Central memory CD8-positive, alpha-beta T cell (primary cell): ENCODE data around the gene PUS1.
A peak's percentile ranks its signal among the peaks of the same experiment; 100 is the strongest.

Experiments
- ATAC-seq: fragments of 150-1000 bp; cut with Tn5 transposase; replicated peaks from 2 replicates; pipeline ENCODE4 v1.10.0; 2022; ENCODE audit warnings: mild to moderate bottlenecking, moderate FRiP score, moderate number of reproducible peaks; ENCODE audit not compliant: poor library complexity, severe bottlenecking; ENCODE audit errors: extremely low read depth
- DNase-seq, 2 donors: peaks; one replicate each; pipeline ENCODE4 v3.0.0; 2021; ENCODE audit warnings: low spot score in 2 of 2
- H3K27ac Mint-ChIP-seq: one replicate; pipeline ENCODE4 v1.8.0; 2022; ENCODE audit warnings: low read depth, mild to moderate bottlenecking, moderate library complexity, mixed read lengths
- H3K27me3 Mint-ChIP-seq: one replicate; pipeline ENCODE4 v1.8.0; 2022; ENCODE audit warnings: mixed read lengths
- H3K36me3 Mint-ChIP-seq: one replicate; pipeline ENCODE4 v1.8.0; 2022; ENCODE audit warnings: mild to moderate bottlenecking, moderate library complexity, mixed read lengths; ENCODE audit not compliant: insufficient read depth
- H3K4me1 Mint-ChIP-seq: one replicate; pipeline ENCODE4 v1.8.0; 2022; ENCODE audit warnings: mixed read lengths
- H3K4me3 Mint-ChIP-seq: one replicate; pipeline ENCODE4 v1.8.0; 2022; ENCODE audit warnings: mild to moderate bottlenecking, moderate library complexity, mixed read lengths
- H3K9me3 Mint-ChIP-seq: one replicate; pipeline ENCODE4 v1.8.0; 2022; ENCODE audit warnings: mixed read lengths

PUS1 gene

DNA sequence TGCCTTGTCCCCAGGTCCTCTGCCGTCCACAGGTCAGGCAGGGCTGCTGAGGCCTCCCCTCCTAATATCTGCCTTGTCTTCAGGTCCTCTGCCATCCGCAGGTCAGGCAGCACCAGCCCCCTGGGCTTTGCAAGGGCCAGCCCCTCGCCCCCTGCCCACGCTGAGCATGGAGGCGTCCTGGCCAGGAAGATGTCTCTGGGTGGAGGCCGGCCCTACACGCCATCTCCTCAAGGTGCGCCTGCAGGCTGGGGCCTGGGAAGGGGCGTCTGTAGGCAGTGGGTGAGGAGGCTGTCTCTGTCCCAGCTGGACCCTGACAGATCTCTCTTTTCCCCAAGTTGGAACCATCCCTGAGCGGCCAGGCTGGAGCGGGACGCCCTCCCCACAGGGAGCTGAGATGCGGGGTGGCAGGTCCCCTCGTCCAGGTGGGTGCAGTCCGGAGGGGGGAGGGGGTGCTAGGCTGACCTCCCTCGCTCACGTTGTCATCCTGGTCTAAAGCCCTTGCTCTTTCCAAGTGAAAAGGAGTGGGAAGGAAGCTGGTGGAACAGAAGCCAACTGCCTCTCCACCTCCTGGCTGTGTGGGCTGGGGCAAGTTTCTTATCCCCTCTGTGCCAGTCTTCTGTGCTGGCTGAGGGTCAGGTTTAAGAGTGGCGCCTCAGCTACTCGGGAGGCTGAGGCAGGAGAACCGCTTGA, 13.9 kb upstream of the PUS1 start:
- ATAC-seq (no peak), DNase-seq (no peak)
- Mint-ChIP-seq H3K4me3 (no peak overlapping the region), H3K4me1 (no peaks in the 10 kb centered on the region), H3K27me3 (no peaks in the 10 kb centered on the region), H3K36me3 (peaks cover 9% of the 10 kb centered on the region), H3K9me3 (no peaks in the 10 kb centered on the region), H3K27ac (no peak overlapping the region)

DNA sequence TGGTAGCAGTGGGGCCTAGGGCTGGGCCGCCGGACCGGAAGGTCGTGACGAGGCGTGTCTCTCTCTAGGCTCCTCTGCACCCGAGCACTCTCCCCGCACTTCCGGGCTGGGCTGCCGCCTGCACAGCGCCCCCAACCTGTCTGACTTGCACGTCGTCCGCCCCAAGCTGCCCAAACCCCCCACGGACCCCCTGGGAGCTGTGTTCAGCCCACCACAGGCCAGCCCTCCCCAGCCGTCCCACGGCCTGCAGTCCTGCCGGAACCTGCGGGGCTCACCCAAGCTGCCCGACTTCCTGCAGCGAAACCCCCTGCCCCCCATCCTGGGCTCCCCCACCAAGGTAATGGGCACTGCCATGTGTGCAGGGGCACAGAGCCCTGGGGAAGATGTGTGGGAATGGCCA, 13.3 kb upstream of the PUS1 start:
- H3K9me3 Mint-ChIP-seq = no peaks in the 10 kb centered on the region
- peaks cover 9% of the 10 kb centered on the region for H3K36me3 Mint-ChIP-seq
- no peaks in the 10 kb centered on the region for H3K27me3 Mint-ChIP-seq

DNA sequence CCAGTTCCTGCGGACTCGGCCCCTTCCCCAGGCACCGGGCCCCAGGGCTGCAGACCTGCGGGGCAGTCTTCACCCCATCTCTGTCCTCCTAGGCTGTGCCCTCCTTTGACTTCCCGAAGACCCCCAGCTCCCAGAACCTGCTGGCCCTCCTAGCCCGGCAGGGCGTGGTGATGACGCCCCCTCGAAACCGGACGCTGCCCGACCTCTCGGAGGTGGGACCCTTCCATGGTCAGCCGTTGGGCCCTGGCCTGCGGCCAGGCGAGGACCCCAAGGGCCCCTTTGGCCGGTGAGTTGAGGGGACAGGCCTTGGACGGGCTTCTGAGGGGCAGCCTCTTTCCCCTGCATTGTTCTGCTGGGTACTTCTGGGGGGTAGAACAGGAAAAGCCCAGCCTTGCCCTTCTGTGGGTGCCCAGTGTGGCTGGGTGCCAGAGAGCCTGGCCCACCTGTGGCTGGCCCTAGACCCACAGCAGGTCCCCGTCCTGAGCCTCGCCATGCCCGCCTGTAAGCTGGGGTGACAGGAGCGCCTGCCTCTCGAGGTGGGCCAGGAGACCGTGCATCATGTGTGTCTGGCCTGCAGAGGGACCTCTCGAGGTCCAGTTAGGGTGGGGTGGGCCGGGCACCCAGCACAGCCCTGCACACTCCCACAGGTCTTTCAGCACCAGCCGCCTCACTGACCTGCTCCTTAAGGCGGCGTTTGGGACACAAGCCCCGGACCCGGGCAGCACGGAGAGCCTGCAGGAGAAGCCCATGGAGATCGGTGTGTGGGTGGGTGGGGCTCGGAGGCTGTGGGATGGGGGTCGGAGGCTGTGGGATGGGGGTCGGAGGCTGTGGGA, 12.6 kb upstream of the PUS1 start:
- no peaks in the 10 kb centered on the region for H3K27me3 Mint-ChIP-seq
- H3K4me3 Mint-ChIP-seq = no peak overlapping the region
- no peak for ATAC-seq
- no peak for DNase-seq
- peaks cover 9% of the 10 kb centered on the region for H3K36me3 Mint-ChIP-seq
- H3K9me3 Mint-ChIP-seq = no peaks in the 10 kb centered on the region
- H3K4me1 Mint-ChIP-seq = no peaks in the 10 kb centered on the region
- H3K27ac Mint-ChIP-seq = no peak overlapping the region

More for the DNA sequence above, 13.3 kb upstream of the PUS1 start:
- H3K4me3 Mint-ChIP-seq = no peak overlapping the region
- DNase-seq (no peak), ATAC-seq (no peak)
- H3K27ac Mint-ChIP-seq = no peak overlapping the region
- H3K4me1 Mint-ChIP-seq = no peaks in the 10 kb centered on the region

DNA sequence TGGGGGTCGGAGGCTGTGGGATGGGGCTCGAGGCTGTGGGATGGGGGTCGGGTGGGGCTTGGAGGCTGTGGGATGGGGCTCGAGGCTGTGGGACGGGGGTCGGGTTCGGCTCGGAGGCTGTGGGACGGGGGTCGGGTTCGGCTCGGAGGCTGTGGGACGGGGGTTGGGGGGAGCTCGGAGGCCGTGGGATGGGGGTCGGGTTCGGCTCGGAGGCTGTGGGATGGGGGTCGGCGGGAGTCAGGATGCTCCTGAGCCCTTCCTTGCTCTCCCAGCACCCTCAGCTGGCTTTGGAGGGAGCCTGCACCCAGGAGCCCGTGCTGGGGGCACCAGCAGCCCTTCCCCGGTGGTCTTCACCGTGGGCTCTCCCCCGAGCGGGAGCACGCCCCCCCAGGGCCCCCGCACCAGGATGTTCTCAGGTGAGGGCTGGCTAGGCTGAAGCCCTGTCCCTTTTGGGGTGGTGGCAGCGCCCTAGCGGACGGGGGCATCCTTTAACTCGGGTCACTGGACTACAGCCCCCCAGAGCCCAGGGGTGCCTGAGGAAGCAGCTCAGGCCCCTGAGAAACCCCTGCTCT, 11.9 kb upstream of the PUS1 start:
- ATAC-seq (no peak), DNase-seq (no peak)
- peaks cover 11% of the 10 kb centered on the region for H3K36me3 Mint-ChIP-seq
- H3K27me3 Mint-ChIP-seq = no peaks in the 10 kb centered on the region
- H3K4me1 Mint-ChIP-seq = no peaks in the 10 kb centered on the region
- no peak overlapping the region for H3K4me3 Mint-ChIP-seq
- no peak overlapping the region for H3K27ac Mint-ChIP-seq
- H3K9me3 Mint-ChIP-seq = no peaks in the 10 kb centered on the region

DNA sequence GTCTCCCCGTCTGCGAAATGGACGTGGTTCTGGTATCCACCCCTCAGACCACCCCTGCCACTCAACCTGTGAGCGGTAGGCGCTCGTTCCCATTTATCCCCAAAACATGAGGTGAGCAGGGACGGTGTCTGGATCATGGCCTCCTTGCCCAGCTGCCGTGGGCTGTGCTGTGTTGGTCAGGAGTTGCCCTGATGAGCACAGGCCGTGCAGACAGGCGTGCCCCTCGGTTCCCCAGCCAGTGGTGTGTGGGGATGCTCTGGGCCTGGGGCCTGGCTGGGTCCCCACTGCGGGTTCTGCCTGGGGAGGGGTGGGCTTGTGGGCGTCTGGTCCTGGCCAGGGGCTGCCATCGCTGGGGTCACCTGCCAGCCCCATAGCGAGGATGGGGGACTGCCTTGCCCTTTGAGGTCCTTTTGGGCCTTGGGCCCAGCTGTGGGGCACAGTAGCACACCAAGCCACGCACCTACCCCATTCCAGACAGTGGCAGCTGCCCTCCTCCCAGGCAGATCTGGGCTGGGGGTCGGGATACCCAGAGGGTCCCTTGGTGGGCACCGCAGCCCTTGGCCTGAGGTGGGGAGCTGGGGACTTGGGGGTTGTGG, 11.3 kb upstream of the PUS1 start:
- Mint-ChIP-seq H3K4me1 (no peaks in the 10 kb centered on the region), H3K4me3 (no peak overlapping the region), H3K9me3 (no peaks in the 10 kb centered on the region), H3K36me3 (peaks cover 8% of the 10 kb centered on the region), H3K27me3 (no peaks in the 10 kb centered on the region), H3K27ac (peak overlapping the region; percentile 74)
- ATAC-seq (no peak), DNase-seq (no peak)

DNA sequence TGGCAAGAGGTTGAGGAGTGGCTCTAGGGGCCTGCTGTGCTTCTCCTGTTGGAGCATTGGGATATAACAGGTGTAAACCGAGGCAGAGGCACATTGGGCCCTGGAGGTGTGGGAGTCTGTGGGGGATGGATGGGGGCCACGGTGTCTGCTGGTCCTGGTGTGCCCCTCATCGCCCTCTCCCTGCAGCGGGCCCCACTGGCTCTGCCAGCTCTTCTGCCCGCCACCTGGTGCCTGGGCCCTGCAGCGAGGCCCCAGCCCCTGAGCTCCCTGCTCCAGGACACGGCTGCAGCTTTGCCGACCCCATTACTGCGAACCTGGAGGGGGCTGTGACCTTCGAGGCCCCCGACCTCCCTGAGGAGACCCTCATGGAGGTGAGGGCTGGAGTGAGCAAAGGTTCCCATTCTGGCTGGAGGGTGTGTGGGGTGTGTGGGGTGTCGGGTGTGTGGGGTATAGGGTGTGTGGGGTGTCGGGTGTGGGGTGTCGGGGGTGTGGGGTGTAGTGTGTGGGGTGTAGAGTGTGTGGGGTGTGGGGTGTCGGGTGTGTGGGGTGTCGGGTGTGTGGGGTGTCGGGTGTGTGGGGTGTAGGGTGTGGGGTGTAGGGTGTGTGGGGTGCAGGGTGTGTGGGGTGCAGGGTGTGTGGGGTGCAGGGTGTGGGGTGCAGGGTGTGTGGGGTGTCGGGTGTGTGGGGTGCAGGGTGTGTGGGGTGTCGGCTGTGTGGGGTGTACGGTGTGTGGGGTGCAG, 10.6 kb upstream of the PUS1 start:
- Mint-ChIP-seq H3K36me3 (peaks cover 10% of the 10 kb centered on the region), H3K27ac (peak overlapping the region; percentile 74), H3K4me3 (no peak overlapping the region), H3K4me1 (no peaks in the 10 kb centered on the region), H3K27me3 (no peaks in the 10 kb centered on the region), H3K9me3 (no peaks in the 10 kb centered on the region)
- no peak for DNase-seq
- ATAC-seq = peak; percentile 53

DNA sequence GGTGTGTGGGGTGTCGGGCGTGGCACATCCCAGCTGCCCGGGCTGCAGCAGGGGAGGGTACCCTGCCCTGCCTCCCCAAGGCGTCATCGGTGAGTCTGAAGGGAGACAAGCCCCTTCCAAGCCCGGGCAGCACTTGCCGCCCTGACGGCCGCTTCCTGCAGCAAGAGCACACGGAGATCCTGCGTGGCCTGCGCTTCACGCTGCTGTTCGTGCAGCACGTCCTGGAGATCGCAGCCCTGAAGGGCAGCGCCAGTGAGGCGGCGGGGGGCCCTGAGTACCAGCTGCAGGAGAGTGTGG, 10.1 kb upstream of the PUS1 start:
- no peaks in the 10 kb centered on the region for H3K4me1 Mint-ChIP-seq
- H3K4me3 Mint-ChIP-seq = no peak overlapping the region
- H3K36me3 Mint-ChIP-seq = peaks cover 10% of the 10 kb centered on the region
- H3K27me3 Mint-ChIP-seq = no peaks in the 10 kb centered on the region
- ATAC-seq (no peak), DNase-seq (no peak)
- no peak overlapping the region for H3K27ac Mint-ChIP-seq
- no peaks in the 10 kb centered on the region for H3K9me3 Mint-ChIP-seq

DNA sequence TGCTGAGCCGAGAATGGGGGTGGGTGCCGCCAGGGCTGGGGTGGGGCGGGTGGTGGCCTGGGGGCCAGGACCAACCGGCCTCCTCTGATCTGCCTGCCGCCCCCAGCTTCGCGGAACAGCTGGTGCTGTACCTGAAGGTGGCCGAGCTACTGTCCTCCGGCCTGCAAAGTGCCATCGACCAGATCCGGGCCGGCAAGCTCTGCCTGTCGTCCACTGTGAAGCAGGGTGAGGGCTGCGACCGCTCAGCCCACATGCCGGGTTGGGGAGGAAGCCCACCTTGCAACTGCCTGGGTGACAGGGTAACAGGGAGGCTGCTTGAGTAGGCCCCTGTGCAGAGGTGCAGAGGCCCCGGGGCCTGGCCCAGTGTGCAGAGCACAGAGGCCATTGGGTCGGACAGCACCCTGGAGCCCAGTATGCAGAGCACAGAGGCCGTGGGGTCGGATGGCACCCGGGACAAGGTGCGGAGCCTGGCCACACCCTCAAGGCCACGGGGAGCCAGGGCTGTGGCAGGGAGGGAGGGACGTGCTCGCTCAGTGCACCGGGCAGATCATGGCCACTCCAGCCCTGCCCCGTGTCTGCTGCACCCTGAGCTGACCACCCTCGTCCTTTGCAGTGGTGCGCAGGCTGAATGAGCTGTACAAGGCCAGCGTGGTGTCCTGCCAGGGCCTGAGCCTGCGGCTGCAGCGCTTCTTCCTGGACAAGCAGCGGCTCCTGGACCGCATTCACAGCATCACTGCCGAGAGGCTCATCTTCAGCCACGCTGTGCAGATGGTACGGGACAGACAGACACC, 9.5 kb upstream of the PUS1 start:
- no peaks in the 10 kb centered on the region for H3K4me1 Mint-ChIP-seq
- no peaks in the 10 kb centered on the region for H3K9me3 Mint-ChIP-seq
- ATAC-seq = no peak
- no peak overlapping the region for H3K27ac Mint-ChIP-seq
- DNase-seq = no peak
- H3K27me3 Mint-ChIP-seq = no peaks in the 10 kb centered on the region
- H3K4me3 Mint-ChIP-seq = no peak overlapping the region
- H3K36me3 Mint-ChIP-seq = peaks cover 10% of the 10 kb centered on the region

DNA sequence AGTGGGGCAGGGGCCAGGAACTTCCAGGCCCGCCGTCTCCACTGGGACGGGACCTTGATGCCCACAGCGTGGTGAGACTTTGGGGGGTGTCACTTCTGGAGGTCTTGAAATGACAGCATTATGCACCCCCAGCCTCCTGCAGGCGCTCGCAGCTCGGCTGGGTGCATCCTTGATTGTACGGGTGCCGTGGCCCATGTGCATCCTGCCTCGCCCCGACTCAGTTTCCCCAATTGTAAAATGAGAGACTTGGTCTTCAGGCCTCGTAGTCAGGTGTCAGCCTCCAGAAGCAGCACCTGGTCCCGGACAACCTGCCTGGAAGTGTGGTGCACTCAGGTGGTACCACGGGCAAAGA, 8.9 kb upstream of the PUS1 start:
- ATAC-seq (no peak), DNase-seq (no peak)
- Mint-ChIP-seq H3K27me3 (no peaks in the 10 kb centered on the region), H3K4me3 (no peak overlapping the region), H3K4me1 (no peaks in the 10 kb centered on the region), H3K36me3 (peaks cover 8% of the 10 kb centered on the region), H3K27ac (no peak overlapping the region), H3K9me3 (no peaks in the 10 kb centered on the region)

DNA sequence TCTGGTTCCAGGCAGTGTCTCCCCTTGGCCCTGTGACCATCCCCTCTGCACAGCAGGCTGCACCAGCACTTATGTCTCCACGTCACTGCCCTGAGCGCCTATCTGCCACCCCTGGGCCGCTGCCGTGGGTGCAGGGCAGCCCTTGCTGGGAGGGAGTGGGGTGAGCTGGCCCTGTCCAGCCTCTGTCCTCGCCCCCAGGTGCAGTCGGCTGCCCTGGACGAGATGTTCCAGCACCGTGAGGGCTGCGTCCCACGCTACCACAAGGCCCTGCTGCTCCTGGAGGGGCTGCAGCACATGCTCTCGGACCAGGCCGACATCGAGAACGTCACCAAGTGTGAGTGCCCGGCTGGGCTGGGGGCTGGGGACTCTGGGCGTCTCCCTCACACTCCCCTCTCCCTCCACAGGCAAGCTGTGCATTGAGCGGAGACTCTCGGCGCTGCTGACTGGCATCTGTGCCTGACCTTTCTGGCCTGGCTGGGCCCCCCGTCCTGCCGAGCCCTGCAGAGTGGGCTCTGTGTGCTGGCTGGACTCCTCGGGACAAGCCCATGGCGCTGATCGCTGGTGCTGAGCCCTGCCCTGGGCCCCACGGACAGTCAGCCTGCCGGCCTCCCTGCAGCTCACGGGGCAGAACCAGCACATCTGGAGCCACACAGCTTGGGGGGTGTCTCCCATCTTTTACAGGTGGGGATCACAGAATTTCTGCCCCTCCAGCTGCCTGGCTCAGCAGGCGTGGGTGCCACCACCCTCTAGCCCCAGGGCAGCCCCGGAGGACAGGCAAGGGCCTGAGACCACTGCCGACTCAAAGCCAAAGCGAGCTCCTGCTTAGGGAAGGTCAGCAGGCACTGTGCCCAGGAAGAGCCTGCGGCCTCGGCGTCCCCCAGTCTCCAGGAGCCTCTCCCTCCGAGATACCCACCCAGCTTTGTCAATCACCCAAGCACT, 7.9 kb upstream of the PUS1 start:
- Mint-ChIP-seq H3K36me3 (peaks cover 9% of the 10 kb centered on the region), H3K27me3 (no peaks in the 10 kb centered on the region), H3K4me3 (no peak overlapping the region), H3K9me3 (no peaks in the 10 kb centered on the region), H3K27ac (no peak overlapping the region), H3K4me1 (no peaks in the 10 kb centered on the region)
- ATAC-seq (no peak), DNase-seq (no peak)
